Left lung (tissue), 14 donors: ENCODE measurements around the gene NIPAL1. TPM values are rescaled to one million over a fixed set of nuclear protein-coding genes. Genes with fewer than 3 reads are reported as not detected.

Experiments
- ATAC-seq: fragments of 200-7000 bp; cut with Tn5 transposase; one replicate; pipeline ENCODE4 v1.9.1; 2020; ENCODE audit warnings: moderate library complexity
- DNase-seq, 4 donors: peaks; one replicate each; pipeline ENCODE4 v3.0.0-alpha.2; 2013 to 2020
- H3K27ac ChIP-seq, 2 donors: fragments of 200-600 bp; sonication (generic) in 1 of 2; one replicate each; pipeline versions ENCODE4 v1.5.0 to v1.8.0; 2020 to 2021
- H3K27me3 ChIP-seq, 2 donors: fragments of 200-600 bp; sonication (generic) in 1 of 2; one replicate each; pipeline versions ENCODE4 v1.5.0 to v1.8.0; 2020 to 2021
- H3K36me3 ChIP-seq, 2 donors: fragments of 200-600 bp; sonication (generic) in 1 of 2; one replicate each; pipeline versions ENCODE4 v1.5.0 to v1.8.0; 2020 to 2021
- H3K4me1 ChIP-seq, 2 donors: fragments of 200-600 bp; one replicate each; pipeline ENCODE4 v1.8.0; 2021
- H3K4me3 ChIP-seq, 2 donors: fragments of 200-600 bp; sonication (generic) in 1 of 2; one replicate each; pipeline versions ENCODE4 v1.5.0 to v1.8.0; 2020 to 2021; ENCODE audit warnings: mild to moderate bottlenecking in 1 of 2
- H3K9me3 ChIP-seq, 2 donors: fragments of 200-600 bp; sonication (generic) in 1 of 2; one replicate each; pipeline versions ENCODE4 v1.5.0 to v1.8.0; 2020 to 2021
- CTCF ChIP-seq, 2 donors: fragments of 200-600 bp; sonication (generic) in 1 of 2; IDR thresholded peaks; one replicate each; pipeline versions ENCODE4 v1.5.0 to v1.8.0; 2021; ENCODE audit warnings: antibody characterized with exemption in 2 of 2
- intact Hi-C, 2 donors: fragments of 100-400 bp; cut with DNase I; formaldehyde crosslinking; loops; one replicate each; pipeline versions ENCODE4 v1.11.2 to v1.14.2; 2022
- long read RNA-seq, 12 donors: library from polyadenylated mRNA in 2 of 12; unstranded in 2 of 12; transcript quantifications; one replicate each; pipeline ENCODE4 v2.0.0 and lab custom pipeline, GENCODE V29; 2019 to 2026
- polyA plus RNA-seq, 6 donors: library from polyadenylated mRNA; unstranded; fragments of 120-200 nt; gene quantifications; one replicate each; pipeline ENCODE4 v1.2.1, GENCODE V29; 2013; ENCODE audit not compliant: insufficient read length in 6 of 6
- total RNA-seq, 2 donors: library from RNA; stranded (reverse); fragmentation: NEBNext Ultra II Directional; extraction: Animal tissue kit (Norgen Biotek cat#: 25700); gene quantifications; one replicate each; pipeline ENCODE4 v1.2.1, GENCODE V29; 2021
- donor health status: DM: no; HTN: yes; CAD: no.
- donor health status: DM: no; HTN: no; CAD: no.

The NIPAL1 gene
- total RNA-seq, result 1 to 10 TPM; 1.6 to 3.1 TPM
- 1 to 10 TPM; 2.5 to 4.1 (median 3.6) TPM for polyA plus RNA-seq
- long read RNA-seq, donor 1, full-length matches to known transcripts, result 1 of 1 reads
- long read RNA-seq, donor 1, partial matches to known transcripts, result 0 of 1 reads
- long read RNA-seq, donor 1, other reads (novel, unspliced or antisense), result 0 of 1 reads
- long read RNA-seq, donor 2, result 0 reads
- long read RNA-seq, donor 3, full-length matches to known transcripts, result 1 of 1 reads
- long read RNA-seq, donor 3, partial matches to known transcripts, result 0 of 1 reads
- long read RNA-seq, donor 3, other reads (novel, unspliced or antisense), result 0 of 1 reads
- long read RNA-seq, donor 4, result 0 reads
- long read RNA-seq, donor 5, result 0 reads
- long read RNA-seq, donor 6, full-length matches to known transcripts, result 1 of 1 reads
- long read RNA-seq, donor 6, partial matches to known transcripts, result 0 of 1 reads
- long read RNA-seq, donor 6, other reads (novel, unspliced or antisense), result 0 of 1 reads
- long read RNA-seq, donor 7, partial matches to known transcripts, result 0 of 1 reads
- long read RNA-seq, donor 7, other reads (novel, unspliced or antisense), result 0 of 1 reads
- long read RNA-seq, donor 8, result 0 reads
- long read RNA-seq, donor 9, result 0 reads
- long read RNA-seq, donor 10, result 0 reads
- long read RNA-seq, donor 11, result 0 reads
- long read RNA-seq, donor 12, full-length matches to known transcripts, result 1 of 1 reads
- long read RNA-seq, donor 12, partial matches to known transcripts, result 0 of 1 reads
- long read RNA-seq, donor 12, other reads (novel, unspliced or antisense), result 0 of 1 reads

GRCh38 chr4:48016141-48017107, at the start of gene NIPAL1, which contains the start of gene CNGA1:
Gene NIPAL1, plus strand, starts transcription at chr4:48016772. Its CDS starts 68 bp downstream, at chr4:48016840.
Gene CNGA1, minus strand, starts transcription at chr4:48016681. Its CDS starts 63,992 bp downstream, at chr4:47952689.
- intact Hi-C loops, result no loop called here
- H3K9me3 ChIP-seq, result no peaks in the 10 kb centered on the region
- H3K27ac ChIP-seq, result peak within 1 kb of the TSS in 1 of 2 donors; percentile 48
- H3K36me3 ChIP-seq, result no peaks in the 10 kb centered on the region
- peak in 1 of 2 donors; percentile 15 for TF ChIP-seq CTCF (IDR thresholded peaks at IDR 0.05)
- H3K27me3 ChIP-seq, result peaks cover 0 to 57% of the 10 kb centered on the region in 2 donors
- H3K4me3 ChIP-seq, result peak within 1 kb of the TSS; percentile 58 to 66
- ATAC-seq (peak; percentile 100), DNase-seq (peak; percentile 67 to 95 (median 80))
- peaks cover 0 to 16% of the 10 kb centered on the region in 2 donors for H3K4me1 ChIP-seq

DNA sequence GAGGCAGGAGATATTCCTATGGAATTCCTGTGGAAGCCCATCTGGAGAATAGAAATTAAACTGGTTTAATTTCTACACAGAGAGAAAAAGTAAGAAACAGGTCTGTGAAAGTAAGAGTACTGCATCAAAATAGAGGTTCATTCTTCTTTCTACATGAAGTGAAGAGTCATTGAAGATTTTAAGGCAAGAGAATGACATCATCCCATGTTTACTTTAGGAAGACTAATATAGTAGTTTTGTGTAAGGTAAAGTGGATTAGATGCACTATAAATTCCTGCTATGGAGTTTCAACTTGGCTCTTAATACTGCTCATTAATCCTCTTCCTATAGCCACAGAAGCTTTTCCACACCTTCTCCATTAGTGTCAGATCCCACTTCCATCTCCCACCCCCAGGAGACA, 47.7 kb upstream of the NIPAL1 start:
- no peak for TF ChIP-seq CTCF (IDR thresholded peaks at IDR 0.05)
- no peaks in the 10 kb centered on the region for H3K36me3 ChIP-seq
- H3K27ac ChIP-seq, result no peak overlapping the region
- no peaks in the 10 kb centered on the region for H3K27me3 ChIP-seq
- no peak overlapping the region for H3K4me3 ChIP-seq
- no peaks in the 10 kb centered on the region for H3K4me1 ChIP-seq
- no peak for DNase-seq
- intact Hi-C loops, result no loop called here
- H3K9me3 ChIP-seq, result no peaks in the 10 kb centered on the region
- ATAC-seq, result no peak

GRCh38 chr4:47972181-47972580, 44.4 kb upstream of the NIPAL1 start:
- no peak overlapping the region for H3K27ac ChIP-seq
- ATAC-seq, result peak; percentile 59
- no peaks in the 10 kb centered on the region for H3K27me3 ChIP-seq
- no peaks in the 10 kb centered on the region for H3K4me1 ChIP-seq
- no peaks in the 10 kb centered on the region for H3K9me3 ChIP-seq
- H3K36me3 ChIP-seq, result no peaks in the 10 kb centered on the region
- DNase-seq, result no peak
- intact Hi-C loops, result no loop called here
- no peak overlapping the region for H3K4me3 ChIP-seq
- TF ChIP-seq CTCF (IDR thresholded peaks at IDR 0.05), result no peak

- H3K9me3 ChIP-seq, result no peaks in the 10 kb centered on the region
- no peak overlapping the region for H3K4me3 ChIP-seq
- DNase-seq, result no peak
- no peaks in the 10 kb centered on the region for H3K27me3 ChIP-seq
- TF ChIP-seq CTCF (IDR thresholded peaks at IDR 0.05), result no peak
- no peaks in the 10 kb centered on the region for H3K36me3 ChIP-seq
- no peaks in the 10 kb centered on the region for H3K4me1 ChIP-seq
- H3K27ac ChIP-seq, result no peak overlapping the region
- intact Hi-C loops, result no loop called here
- no peak for ATAC-seq
Observed at GRCh38 chr4:47972721-47973120, 43.9 kb upstream of the NIPAL1 start.
